HG02884 (cell line): Measurements from ENCODE around the gene MAMDC2.

Experiments
- ATAC-seq: cut with Tn5 transposase; IDR thresholded peaks from one replicate; pipeline ENCODE4 v1.9.1; 2021; ENCODE audit warnings: mild to moderate bottlenecking, moderate library complexity; ENCODE audit not compliant: unreplicated experiment

Gene MAMDC2

GRCh38 chr9:70131296-70131695 is 87.6 kb downstream of the MAMDC2 start:
- ATAC-seq = no peak

- ATAC-seq = no peak
Observed at GRCh38 chr9:70133253-70134208, 89.9 kb downstream of the MAMDC2 start.

- ATAC-seq = no peak
Observed at GRCh38 chr9:70134360-70134759, 90.7 kb downstream of the MAMDC2 start.

- ATAC-seq = no peak
Observed at GRCh38 chr9:70135176-70135575, 91.5 kb downstream of the MAMDC2 start.

GRCh38 chr9:70136632-70137031 is 93.0 kb downstream of the MAMDC2 start:
- no peak for ATAC-seq

- ATAC-seq = no peak
Observed at GRCh38 chr9:70137577-70137976, 93.9 kb downstream of the MAMDC2 start.

- no peak for ATAC-seq
Observed at GRCh38 chr9:70142101-70142500, 98.5 kb downstream of the MAMDC2 start.

- ATAC-seq = no peak
Observed at GRCh38 chr9:70143394-70144130, 99.9 kb downstream of the MAMDC2 start.

- ATAC-seq = no peak
Observed at GRCh38 chr9:70144131-70144503, 100.5 kb downstream of the MAMDC2 start.

- ATAC-seq = no peak
Observed at GRCh38 chr9:70145981-70146380, 102.3 kb downstream of the MAMDC2 start.

GRCh38 chr9:70147196-70147595 is 103.5 kb downstream of the MAMDC2 start:
- ATAC-seq = no peak

- ATAC-seq = no peak
Observed at GRCh38 chr9:70147651-70148050, 104.0 kb downstream of the MAMDC2 start.

GRCh38 chr9:70152350-70152749 is 108.7 kb downstream of the MAMDC2 start:
- no peak for ATAC-seq

GRCh38 chr9:70156729-70157128 is 113.1 kb downstream of the MAMDC2 start:
- no peak for ATAC-seq

- no peak for ATAC-seq
Observed at GRCh38 chr9:70159630-70160029, 116.0 kb downstream of the MAMDC2 start.

- ATAC-seq = no peak
Observed at GRCh38 chr9:70160686-70161600, 117.3 kb downstream of the MAMDC2 start.

GRCh38 chr9:70165006-70165602 is 121.5 kb downstream of the MAMDC2 start:
- no peak for ATAC-seq

- no peak for ATAC-seq
Observed at GRCh38 chr9:70168521-70168920, 124.9 kb downstream of the MAMDC2 start.

- no peak for ATAC-seq
Observed at GRCh38 chr9:70169222-70169621, 125.6 kb downstream of the MAMDC2 start.

GRCh38 chr9:70170151-70170790 is 126.6 kb downstream of the MAMDC2 start:
- no peak for ATAC-seq
